KMS-11 (cell line): ENCODE data around the gene NMRK2.
"Not testable (repeated sequence)": the region's sequence is repeated elsewhere in the genome, so short reads cannot be mapped to it uniquely, and the experiment has no call there.

Experiments used
- H2AFZ ChIP-seq: fragments of 200-600 bp; sonication (generic); 2 replicates; pipeline ENCODE4 v1.6.1; 2016; ENCODE audit warnings: antibody characterized with exemption, mixed run types, low read depth
- H3K27ac ChIP-seq: fragments of 200-600 bp; sonication (generic); 2 replicates; pipeline ENCODE4 v1.6.1; 2016; ENCODE audit warnings: mild to moderate bottlenecking, mixed run types
- H3K27me3 ChIP-seq: fragments of 200-600 bp; sonication (generic); 2 replicates; pipeline ENCODE4 v1.6.1; 2017; ENCODE audit warnings: mild to moderate bottlenecking, low read depth, mixed run types, moderate library complexity; ENCODE audit not compliant: insufficient read depth
- H3K36me3 ChIP-seq: fragments of 200-600 bp; sonication (generic); 2 replicates; pipeline ENCODE4 v1.6.1; 2017; ENCODE audit warnings: mild to moderate bottlenecking, mixed run types; ENCODE audit not compliant: insufficient read depth
- H3K4me1 ChIP-seq: fragments of 200-600 bp; sonication (generic); 2 replicates; pipeline ENCODE4 v1.6.1; 2016; ENCODE audit warnings: mild to moderate bottlenecking, low read depth, mixed run types; ENCODE audit not compliant: poor library complexity, severe bottlenecking
- H3K4me2 ChIP-seq: fragments of 200-600 bp; sonication (generic); 2 replicates; pipeline ENCODE4 v1.7.0; 2016; ENCODE audit warnings: mild to moderate bottlenecking, mixed run types
- H3K4me3 ChIP-seq: fragments of 200-600 bp; sonication (generic); IDR thresholded peaks from 2 replicates; pipeline ENCODE4 v1.6.1; 2017; ENCODE audit warnings: low read depth, low read length, mixed read lengths; ENCODE audit not compliant: insufficient read depth
- H3K79me2 ChIP-seq: fragments of 200-600 bp; sonication (generic); 2 replicates; pipeline ENCODE4 v1.6.1; 2016; ENCODE audit warnings: low read depth, mixed run types; ENCODE audit not compliant: insufficient read depth
- H3K9ac ChIP-seq: fragments of 200-600 bp; sonication (generic); 2 replicates; pipeline ENCODE4 v1.6.1; 2016; ENCODE audit warnings: mild to moderate bottlenecking, mixed run types
- H4K20me1 ChIP-seq: fragments of 200-600 bp; sonication (generic); 2 replicates; pipeline ENCODE4 v1.6.1; 2016; ENCODE audit warnings: mild to moderate bottlenecking, mixed run types; ENCODE audit not compliant: insufficient read depth
- TF ChIP-seq, protein P1 (sequence below): fragments of 200-600 bp; sonication (generic); conservative IDR thresholded peaks from 2 replicates; pipeline ENCODE4 v1.6.1; 2017; ENCODE audit warnings: low read depth, mild to moderate bottlenecking, antibody characterized with exemption, low read length, moderate library complexity, mixed read lengths

The NMRK2 gene, protein sequence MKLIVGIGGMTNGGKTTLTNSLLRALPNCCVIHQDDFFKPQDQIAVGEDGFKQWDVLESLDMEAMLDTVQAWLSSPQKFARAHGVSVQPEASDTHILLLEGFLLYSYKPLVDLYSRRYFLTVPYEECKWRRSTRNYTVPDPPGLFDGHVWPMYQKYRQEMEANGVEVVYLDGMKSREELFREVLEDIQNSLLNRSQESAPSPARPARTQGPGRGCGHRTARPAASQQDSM

DNA sequence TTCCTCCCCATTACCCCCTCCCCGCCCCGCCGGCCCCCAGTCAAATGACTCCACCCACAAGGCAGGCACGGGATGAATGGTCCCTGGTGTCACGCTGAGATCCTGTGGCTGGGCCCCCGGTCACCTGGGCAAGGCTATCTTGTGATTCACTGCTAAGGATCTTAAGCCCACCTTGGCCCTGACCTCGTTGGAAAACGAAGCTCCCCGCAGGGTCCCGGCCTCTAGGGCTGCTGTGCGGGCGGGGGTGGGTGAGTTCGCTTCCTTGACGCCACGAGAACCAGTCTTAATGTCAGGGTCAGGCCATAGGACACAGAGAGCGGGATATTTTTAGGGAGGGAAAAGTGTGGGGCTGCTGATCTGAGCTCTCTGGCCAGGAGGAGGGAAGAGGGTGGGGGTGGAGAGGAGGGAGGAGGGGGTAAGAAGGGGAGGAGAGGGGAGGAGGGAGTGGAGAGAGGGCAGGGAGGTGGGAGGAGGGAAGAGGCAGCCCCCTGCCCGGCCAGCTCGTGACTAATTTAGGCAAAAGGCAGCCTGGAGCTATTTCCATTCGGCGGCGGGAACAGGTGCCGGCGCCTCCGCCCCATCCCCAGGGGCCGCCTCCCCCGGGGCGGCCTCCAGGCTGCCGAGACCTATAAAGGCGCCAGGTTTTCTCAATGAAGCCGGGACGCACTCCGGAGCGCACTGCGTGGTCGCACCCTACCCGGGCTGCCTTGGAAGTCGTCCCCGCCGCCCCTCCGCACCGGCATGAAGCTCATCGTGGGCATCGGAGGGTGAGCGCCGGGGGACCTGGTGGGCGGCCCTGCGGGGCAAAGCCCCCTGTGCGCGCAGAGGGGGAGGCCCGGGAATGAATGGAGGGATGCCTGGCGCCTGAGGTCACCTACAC, at the start of gene NMRK2:
Gene NMRK2 (plus strand): TSS at position 139 of the 880 bp plus-strand sequence. CDS start 603 bp downstream, at position 742.
- Histone ChIP-seq H3K4me3 (no peak within 1 kb of the TSS), H4K20me1 (no peaks in the 10 kb centered on the region), H3K36me3 (no peaks in the 10 kb centered on the region), H3K27me3 (peaks cover 61% of the 10 kb centered on the region), H3K27ac (no peak within 1 kb of the TSS), H3K79me2 (no peaks in the 10 kb centered on the region), H2AFZ (no peak within 1 kb of the TSS), H3K4me1 (no peaks in the 10 kb centered on the region), H3K9ac (no peak within 1 kb of the TSS), H3K4me2 (no peak within 1 kb of the TSS)
- TF ChIP-seq, protein P1, sequence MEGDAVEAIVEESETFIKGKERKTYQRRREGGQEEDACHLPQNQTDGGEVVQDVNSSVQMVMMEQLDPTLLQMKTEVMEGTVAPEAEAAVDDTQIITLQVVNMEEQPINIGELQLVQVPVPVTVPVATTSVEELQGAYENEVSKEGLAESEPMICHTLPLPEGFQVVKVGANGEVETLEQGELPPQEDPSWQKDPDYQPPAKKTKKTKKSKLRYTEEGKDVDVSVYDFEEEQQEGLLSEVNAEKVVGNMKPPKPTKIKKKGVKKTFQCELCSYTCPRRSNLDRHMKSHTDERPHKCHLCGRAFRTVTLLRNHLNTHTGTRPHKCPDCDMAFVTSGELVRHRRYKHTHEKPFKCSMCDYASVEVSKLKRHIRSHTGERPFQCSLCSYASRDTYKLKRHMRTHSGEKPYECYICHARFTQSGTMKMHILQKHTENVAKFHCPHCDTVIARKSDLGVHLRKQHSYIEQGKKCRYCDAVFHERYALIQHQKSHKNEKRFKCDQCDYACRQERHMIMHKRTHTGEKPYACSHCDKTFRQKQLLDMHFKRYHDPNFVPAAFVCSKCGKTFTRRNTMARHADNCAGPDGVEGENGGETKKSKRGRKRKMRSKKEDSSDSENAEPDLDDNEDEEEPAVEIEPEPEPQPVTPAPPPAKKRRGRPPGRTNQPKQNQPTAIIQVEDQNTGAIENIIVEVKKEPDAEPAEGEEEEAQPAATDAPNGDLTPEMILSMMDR = no peak

DNA sequence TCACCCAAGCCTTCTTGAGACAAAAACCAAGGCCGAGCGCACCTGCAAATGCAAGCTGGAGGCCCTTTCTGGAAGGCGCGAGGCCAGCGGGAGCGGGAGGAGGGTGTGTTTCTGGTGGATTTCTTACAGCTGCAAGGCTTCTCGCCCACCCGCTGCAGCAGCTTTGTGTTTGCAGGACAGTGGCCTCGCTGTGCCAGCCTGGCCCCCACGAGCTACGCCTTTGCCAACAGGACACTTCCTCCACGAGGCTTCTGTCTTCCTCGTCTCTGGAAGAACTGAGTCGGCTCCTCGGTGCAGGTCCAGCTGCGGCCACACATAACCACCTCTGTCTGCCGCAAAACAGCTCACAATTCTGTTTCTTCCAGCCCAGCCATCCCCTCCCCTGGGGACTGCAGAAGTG, 42.3 kb upstream of the NMRK2 start:
- no peak overlapping the region for H3K4me3 ChIP-seq
- TF ChIP-seq, protein P1 = no peak
- H2AFZ ChIP-seq = no peak overlapping the region
- H3K79me2 ChIP-seq = no peaks in the 10 kb centered on the region
- no peaks in the 10 kb centered on the region for H3K36me3 ChIP-seq
- no peak overlapping the region for H3K27ac ChIP-seq
- H3K9ac ChIP-seq = no peak overlapping the region
- no peak overlapping the region for H3K4me2 ChIP-seq
- no peaks in the 10 kb centered on the region for H4K20me1 ChIP-seq
- no peaks in the 10 kb centered on the region for H3K4me1 ChIP-seq
- peaks cover 83% of the 10 kb centered on the region for H3K27me3 ChIP-seq

DNA sequence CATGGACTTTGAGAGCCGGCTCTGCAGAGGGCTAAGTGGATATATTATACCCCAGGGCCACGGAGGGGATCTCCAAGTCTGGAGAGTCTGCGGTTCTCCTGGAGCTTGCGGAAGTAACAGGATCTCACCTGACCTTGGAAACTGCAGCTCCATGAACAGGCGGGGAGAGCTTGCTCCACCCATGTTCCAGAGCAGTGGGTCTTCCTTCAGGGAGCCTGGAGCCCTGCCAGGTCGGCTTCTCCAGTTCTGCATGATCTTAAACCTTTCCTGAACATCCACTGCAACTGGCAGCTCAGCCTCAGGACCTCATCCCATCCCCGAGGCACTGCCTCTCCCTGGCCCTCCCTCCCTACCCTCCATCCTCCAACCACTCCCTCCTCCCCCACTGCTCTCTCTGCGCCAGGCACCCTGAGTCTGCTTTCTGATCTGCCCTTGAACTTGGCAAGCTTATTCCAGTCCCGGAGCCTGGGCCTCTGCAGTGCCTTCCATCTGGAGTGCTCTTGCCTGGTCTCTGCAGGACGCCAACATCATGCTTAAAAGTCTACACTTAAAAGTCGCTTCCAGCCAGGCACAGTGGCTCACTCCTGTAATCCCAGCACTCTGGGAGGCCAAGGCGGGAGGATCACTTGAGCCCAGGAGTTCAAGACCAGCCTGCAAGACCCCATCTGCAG, 39.2 kb upstream of the NMRK2 start:
- Histone ChIP-seq H4K20me1 (no peaks in the 10 kb centered on the region), H3K36me3 (no peaks in the 10 kb centered on the region), H3K9ac (no peak overlapping the region), H3K27ac (no peak overlapping the region), H3K4me1 (no peaks in the 10 kb centered on the region), H3K79me2 (no peaks in the 10 kb centered on the region), H2AFZ (no peak overlapping the region), H3K4me2 (no peak overlapping the region), H3K4me3 (no peak overlapping the region), H3K27me3 (peaks cover 87% of the 10 kb centered on the region)
- TF ChIP-seq, protein P1 = no peak

DNA sequence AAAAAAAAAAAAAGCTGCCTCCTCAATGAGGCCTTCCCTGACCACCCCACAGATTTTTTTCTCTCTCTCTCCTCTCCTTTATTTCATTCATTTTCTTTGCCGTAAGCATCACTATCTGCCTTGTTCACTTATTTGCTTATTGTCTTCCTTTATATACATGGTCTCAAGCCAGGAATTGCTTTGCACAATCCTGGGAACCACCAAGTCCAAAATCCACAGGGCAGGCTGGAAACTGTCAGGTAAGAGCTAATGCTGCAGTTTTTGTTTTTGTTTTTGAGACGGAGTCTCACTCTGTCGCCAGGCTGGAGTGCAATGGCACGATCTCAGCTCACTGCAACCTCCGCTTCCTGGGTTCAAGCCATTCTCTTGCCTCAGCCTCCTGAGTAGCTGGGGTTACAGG, 37.9 kb upstream of the NMRK2 start:
- not testable (repeated sequence) for H3K79me2 ChIP-seq, H3K27ac ChIP-seq, H3K4me3 ChIP-seq, H3K4me1 ChIP-seq, H2AFZ ChIP-seq, H4K20me1 ChIP-seq, H3K4me2 ChIP-seq, H3K9ac ChIP-seq, H3K36me3 ChIP-seq
- peaks cover 86% of the 10 kb centered on the region for H3K27me3 ChIP-seq
